GM18868 (cell line): ENCODE results near the gene VTA1.
"Not testable (repeated sequence)": the region's sequence is repeated elsewhere in the genome, so short reads cannot be mapped to it uniquely, and the experiment has no call there.

Experiments used
- ATAC-seq: cut with Tn5 transposase; IDR thresholded peaks from one replicate; pipeline ENCODE4 v1.9.1; 2021; ENCODE audit warnings: mild to moderate bottlenecking, moderate library complexity; ENCODE audit not compliant: unreplicated experiment

VTA1 gene

DNA sequence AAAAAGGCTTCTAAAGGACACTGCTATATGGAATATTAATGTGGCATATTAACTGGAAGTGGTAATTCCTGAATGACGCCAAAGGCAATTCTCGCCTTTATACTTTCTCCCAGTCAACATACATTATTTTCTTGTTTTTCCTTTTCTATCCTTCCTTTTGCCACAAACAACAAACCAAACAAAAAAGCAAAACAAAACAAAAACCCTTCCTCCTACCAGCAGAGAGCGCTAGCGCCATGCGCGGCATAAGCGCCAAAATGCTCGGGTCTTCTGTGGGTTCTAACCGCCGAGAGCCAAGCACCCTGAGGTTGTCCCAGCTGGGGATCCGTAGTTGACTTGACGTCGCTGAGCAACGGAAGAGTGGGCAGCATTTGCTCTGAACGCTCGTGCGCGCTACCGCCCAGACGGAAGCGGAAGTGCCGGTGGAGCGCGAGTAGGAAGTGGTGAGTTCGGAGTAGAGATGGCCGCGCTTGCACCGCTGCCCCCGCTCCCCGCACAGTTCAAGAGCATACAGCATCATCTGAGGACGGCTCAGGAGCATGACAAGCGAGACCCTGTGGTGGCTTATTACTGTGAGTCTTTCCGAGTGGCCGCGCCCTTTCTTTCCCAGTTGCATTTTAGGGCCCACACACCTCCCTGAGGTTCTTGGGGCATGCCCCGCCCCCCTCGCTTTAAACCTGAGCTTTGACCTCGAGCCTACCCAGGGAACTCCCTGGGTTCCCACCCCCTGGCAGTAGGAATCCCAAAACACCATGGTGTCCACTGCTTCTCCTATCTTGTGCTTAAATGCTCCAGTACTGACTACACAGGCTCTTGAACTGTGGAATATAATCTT is at the start of gene VTA1, which contains the start of gene NMBR:
Gene VTA1 (plus strand): TSS at position 436 of the 835 bp plus-strand sequence. CDS start 25 bp downstream, at position 461.
Gene NMBR (minus strand): TSS at position 295 of the 835 bp plus-strand sequence. CDS start 58,464 bp downstream, outside the sequence.
- peak; percentile 99 for ATAC-seq

DNA sequence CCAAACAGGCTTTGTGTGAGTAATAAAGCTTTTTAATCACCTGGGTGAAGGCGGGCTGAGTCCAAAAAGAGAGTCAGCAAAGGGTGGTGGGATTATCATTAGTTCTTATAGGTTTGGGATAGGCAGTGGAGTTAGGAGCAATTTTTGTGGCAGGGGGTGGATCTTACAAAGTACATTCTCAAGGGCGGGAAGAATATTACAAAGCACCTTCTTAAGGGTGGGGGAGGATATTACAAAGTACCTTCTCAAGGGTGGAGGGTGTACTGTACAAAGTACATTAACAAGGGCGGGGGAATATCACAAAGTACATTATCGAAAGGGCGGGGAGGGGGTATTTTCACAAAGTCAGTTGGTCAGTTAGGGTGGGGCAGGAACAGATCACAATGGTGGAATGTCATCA is 42.2 kb upstream of the VTA1 start:
- ATAC-seq: not testable (repeated sequence)

DNA sequence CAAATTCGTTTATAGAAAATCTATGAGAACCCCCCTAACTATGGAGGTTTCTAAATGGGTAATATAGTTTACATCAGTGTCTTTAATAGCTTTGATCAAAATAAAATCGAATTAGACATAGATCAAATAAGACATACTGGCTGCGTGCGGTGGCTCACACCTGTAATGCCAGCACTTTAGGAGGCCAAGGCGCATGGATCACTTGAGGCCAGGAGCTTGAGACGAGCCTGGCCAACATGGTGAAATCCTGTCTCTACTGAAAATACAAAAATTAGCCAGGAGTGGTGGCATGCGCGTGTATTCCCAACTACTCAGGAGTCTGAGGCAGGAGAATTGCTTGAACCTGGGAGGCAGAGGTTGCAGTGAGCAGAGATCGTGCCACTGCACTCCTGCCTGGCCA is 36.2 kb upstream of the VTA1 start:
- ATAC-seq: not testable (repeated sequence)

GRCh38 chr6:142112451-142113061 is 34.5 kb upstream of the VTA1 start:
- ATAC-seq: peak; percentile 68

DNA sequence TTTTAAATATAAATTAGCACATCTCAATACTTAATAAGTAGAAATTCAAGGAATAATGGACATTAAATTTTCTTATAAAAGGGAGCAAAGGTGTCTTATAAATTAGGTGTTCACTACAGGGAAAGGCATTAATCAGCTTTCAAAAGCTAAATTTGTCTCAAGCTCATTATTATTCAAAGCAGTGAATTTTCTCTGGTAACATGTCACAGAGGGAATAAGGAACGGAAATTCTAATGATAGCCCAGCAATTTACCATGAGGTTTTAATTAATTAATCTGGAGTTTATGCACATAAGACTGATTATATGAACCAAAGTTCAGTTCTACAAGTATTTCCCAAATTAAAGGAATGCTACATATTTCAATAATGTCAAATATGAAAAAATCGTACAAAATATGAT is 29.7 kb upstream of the VTA1 start:
- ATAC-seq: no peak

GRCh38 chr6:142118328-142118727 is 28.7 kb upstream of the VTA1 start:
- no peak for ATAC-seq

GRCh38 chr6:142118925-142119324 is 28.1 kb upstream of the VTA1 start:
- no peak for ATAC-seq

GRCh38 chr6:142121342-142121741 is 25.7 kb upstream of the VTA1 start:
- ATAC-seq: no peak

DNA sequence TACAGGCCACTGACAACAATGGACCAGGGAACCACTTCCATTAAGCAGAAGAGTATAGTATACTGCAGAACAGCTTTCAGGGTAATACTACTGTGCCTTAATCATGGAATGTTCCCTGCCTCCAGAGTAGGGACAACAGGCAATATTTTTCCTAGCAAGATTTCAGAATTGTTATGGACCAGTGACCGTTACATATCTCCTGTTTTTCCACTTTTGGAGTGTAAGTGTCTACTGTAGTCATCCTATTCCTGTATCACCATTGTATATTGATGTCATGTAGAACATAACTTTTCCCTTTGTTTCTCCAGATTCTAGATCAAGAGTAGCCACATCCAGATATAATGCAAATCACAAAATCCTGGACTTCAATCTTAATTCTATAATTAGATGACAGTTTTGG is 16.2 kb upstream of the VTA1 start:
- no peak for ATAC-seq

DNA sequence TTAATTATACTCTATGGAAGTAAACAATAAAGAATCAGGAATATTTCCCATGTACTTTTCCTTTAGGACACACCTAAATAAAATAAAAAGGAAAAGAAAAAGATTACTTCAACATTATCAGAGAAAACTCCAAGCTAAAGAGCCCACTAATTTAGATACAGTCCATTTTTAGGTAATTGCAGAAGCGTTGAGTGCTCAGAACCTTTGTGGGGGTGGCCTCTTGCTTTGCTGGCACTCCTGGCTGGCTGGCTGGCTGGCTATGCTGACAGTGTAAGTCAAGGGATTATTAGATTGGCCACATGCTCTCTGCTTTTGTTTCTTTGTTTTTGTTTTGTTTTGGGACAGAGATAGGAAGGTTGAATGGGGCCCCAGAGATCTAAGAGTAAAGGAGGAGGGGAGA is 14.4 kb upstream of the VTA1 start, which contains the start of gene GJE1:
Gene GJE1 (plus strand): TSS at position 301 of the 400 bp plus-strand sequence. CDS start 234 bp downstream, outside the sequence.
- no peak for ATAC-seq

DNA sequence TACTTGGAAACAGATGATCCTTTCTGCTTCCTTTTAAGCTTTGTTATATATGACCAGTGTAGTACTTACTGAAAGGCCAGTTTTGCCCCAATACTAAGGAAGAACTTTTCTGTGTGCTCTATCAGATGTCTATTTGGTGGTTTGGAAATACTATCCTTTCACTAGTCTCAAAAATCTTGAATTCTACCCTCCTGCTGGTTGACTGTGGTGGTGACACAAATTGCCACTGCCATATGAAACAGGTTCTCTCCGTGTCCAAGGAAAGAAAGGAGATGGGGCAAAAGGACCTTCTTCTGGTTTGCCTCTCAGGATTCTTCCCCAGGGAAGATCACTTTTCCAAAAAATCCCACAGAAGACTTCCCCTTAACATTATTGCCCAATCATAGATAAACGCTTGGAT is 8.2 kb upstream of the VTA1 start:
- no peak for ATAC-seq

DNA sequence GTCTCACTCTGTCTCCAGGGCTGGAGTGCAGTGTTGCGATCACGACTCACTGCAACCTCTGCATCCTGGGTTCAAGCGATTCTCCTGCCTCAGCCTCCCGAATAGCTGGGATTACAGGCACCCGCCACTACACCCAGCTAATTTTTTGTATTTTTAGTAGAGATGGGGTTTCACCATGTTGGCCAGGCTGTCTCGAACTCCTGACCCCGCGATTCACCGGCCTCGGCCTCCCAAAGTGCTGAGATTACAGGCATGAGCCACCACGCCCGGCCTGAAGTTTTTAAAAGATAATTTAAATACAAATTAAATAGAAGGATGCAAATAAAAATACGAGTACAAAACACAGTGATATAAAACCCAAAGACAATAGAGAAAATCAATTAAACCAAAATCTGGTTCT is 5.5 kb upstream of the VTA1 start:
- ATAC-seq: not testable (repeated sequence)

- no peak for ATAC-seq
Measured at GRCh38 chr6:142152746-142153145, 5.7 kb downstream of the VTA1 start.

DNA sequence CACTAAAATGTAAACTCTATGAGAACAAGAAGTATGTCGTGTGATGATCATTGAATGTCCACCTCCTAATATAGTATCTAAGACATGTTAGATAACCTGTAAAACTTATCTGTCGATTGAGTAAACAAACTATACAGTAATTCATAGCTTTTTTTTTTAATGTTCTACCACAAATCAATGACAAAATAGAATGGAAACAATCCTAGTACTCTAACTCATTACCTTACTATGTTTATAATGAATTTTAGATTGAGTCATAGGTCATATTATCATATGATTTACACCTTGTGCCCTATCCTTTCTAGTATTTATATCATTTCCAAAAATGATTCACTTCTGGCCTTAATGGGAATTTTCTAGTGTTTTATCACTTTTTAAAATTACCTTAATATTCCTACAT is 6.1 kb downstream of the VTA1 start:
- no peak for ATAC-seq

DNA sequence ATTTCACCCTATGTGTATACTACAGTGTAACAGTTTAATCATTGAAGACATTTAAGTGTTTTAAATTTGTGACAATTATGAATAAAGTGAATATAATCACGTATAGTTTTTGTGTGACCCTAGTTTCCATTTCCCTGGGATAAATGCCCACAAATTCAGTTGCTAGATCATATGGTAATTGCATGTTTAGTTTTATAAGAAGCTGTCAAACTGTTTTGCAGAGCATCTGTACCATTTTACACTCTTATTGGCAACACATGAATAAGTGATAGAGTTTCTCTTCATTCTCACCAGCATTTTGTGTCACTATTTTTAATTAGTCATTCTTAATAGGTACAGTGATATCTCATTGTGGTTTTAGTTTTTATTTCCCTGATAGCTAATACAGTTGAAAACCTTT is 7.3 kb downstream of the VTA1 start:
- ATAC-seq: no peak

DNA sequence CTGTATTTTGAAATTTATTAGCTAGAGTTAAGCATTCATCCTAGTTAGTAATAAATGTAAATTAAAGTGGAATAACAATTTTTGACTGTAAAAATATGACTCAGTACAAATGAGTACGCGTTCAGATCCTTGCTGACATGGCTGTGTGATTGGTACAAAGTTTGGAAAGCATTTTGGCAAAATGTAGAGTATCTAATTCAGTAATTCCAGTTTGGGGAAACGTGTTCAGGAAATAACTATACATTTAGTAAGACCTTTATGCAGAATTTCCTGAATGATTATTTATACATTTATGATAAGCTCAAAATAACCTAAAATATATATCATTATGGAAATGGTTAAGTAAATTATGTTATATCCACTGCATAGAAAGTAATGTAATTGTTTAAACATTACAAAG is 8.0 kb downstream of the VTA1 start:
- ATAC-seq: no peak

DNA sequence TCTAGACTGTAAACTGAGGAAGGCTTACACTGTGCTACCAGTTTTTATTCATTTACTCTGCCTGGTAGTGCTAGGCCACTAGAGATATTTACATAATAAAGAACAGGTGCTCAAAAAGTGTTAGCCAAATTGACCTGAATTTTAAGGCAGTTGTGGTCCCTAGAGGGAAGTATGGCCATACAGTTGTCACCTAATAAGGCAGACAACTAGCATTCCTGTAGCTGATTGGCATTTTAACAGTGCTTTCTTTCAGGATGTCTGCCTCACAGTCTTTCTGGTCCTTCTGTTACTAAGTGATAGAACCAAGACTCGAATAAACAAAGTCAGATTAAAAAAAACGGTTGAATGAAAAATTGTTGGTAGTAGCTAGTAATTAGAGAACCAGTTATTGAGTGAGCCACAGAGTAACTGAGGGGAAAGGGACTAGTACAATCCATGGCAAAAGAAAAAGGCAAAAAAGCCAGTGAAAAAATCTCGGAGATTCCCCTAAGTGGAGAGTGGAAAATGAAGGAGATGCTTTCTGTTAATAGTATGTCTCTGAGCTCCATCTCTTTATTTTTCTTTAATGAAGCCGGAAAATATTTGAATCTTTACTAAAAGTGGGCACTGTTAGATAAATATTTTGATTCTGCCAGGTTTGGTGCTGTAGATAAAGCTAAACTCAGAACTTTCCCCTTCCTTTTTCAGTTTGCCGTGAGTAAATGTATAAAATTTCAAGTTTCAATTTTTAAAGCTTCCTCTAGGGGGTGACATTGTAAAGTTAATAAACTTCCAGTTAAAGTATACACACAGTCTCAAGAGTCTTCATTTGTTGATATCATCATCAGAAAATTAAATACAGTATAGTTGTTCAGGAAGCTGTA is 9.1 kb downstream of the VTA1 start:
- peak; percentile 58 for ATAC-seq

DNA sequence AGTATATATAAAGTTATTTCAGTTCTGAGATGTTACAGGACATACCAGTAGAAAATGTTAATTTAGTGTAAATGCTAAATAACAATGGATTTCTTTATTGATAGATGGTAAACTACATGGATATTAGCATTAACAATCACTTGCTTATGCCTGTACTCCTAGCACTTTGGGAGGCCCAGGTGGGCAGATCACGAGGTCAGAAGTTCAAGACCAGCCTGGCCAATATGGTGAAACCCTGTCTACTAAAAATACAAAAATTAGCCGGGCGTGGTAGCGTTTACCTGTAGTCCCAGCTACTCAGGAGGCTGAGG is 9.7 kb downstream of the VTA1 start:
- not testable (repeated sequence) for ATAC-seq

DNA sequence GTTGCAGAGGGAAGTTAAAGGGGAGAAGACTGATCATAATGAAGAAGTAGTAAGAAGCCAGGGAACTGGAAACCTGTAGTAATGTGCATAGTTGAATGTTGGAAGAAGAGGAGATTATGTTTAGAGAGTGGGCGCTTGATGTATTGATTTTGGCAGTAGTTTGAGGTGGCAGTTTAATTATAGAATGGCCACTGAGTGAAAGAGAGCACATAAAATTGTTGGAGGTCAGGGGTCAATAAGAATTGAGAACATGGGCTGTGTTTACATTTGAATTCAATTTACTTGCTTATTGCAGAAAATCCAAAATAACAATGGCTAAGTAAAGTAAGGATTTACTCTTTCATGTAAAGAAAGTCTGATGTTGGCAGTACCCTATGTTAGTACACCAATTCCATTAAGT is 15.7 kb downstream of the VTA1 start:
- no peak for ATAC-seq

DNA sequence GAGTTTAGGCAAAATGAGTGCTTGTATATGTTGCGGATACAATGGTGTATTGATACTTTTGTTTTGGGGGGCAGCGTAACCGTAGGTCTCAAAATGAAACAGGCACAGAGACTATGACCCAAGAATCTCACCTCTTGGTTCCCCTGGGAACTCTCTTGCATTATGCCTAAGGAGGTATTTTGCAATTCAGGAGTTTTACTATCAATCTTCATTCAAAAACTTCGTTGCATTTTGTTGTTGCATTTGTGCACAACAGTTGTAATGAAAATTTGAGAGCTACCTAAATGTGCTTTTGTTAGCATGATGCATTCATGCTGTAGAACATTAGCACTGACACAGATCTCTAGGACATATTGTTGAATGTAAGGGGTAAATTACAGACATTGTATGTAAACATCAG is 18.2 kb downstream of the VTA1 start:
- ATAC-seq: no peak

GRCh38 chr6:142167071-142167470 is 20.0 kb downstream of the VTA1 start:
- no peak for ATAC-seq
